H9 (cell line): ENCODE results near the gene PLXNA4. TPM values are rescaled to one million over a fixed set of nuclear protein-coding genes. Genes with fewer than 3 reads are reported as not detected.

ENCODE experiments used
- DNase-seq: peaks from one replicate; pipeline ENCODE4 v3.0.0-alpha.2; 2017
- H2AFZ ChIP-seq: one replicate; pipeline ENCODE4 v1.6.1; 2013; ENCODE audit warnings: mild to moderate bottlenecking, low read length, control low read depth, moderate library complexity
- H2AK5ac ChIP-seq: 2 replicates; pipeline ENCODE4 v1.6.1; 2013; ENCODE audit warnings: low read length, control low read depth, mixed read lengths; ENCODE audit not compliant: insufficient read length
- H2BK120ac ChIP-seq: one replicate; pipeline ENCODE4 v1.6.1; 2013; ENCODE audit warnings: low read depth, mild to moderate bottlenecking, low read length, control low read depth, inconsistent platforms; ENCODE audit not compliant: poor library complexity, severe bottlenecking
- H2BK12ac ChIP-seq: 2 replicates; pipeline ENCODE4 v1.6.1; 2013; ENCODE audit warnings: low read length, control low read depth, mixed read lengths, low read depth; ENCODE audit not compliant: insufficient read length
- H2BK15ac ChIP-seq: 2 replicates; pipeline ENCODE4 v1.6.1; 2013; ENCODE audit warnings: low read depth, low read length, control low read depth
- H2BK20ac ChIP-seq: one replicate; pipeline ENCODE4 v1.6.1; 2013; ENCODE audit warnings: low read depth, mild to moderate bottlenecking, low read length, control low read depth, inconsistent platforms; ENCODE audit not compliant: poor library complexity, severe bottlenecking
- H2BK5ac ChIP-seq: 2 replicates; pipeline ENCODE4 v1.6.1; 2013; ENCODE audit warnings: low read length, control low read depth, mixed read lengths; ENCODE audit not compliant: insufficient read length
- H3K14ac ChIP-seq: 2 replicates; pipeline ENCODE4 v1.6.1; 2013; ENCODE audit warnings: low read length, control low read depth; ENCODE audit not compliant: insufficient read depth
- H3K18ac ChIP-seq: 2 replicates; pipeline ENCODE4 v1.6.1; 2013; ENCODE audit warnings: low read depth, mild to moderate bottlenecking, mixed read lengths, low read length, control low read depth; ENCODE audit not compliant: insufficient read length
- H3K23ac ChIP-seq: 2 replicates; pipeline ENCODE4 v1.6.1; 2013; ENCODE audit warnings: low read length, control low read depth, mixed read lengths, low read depth; ENCODE audit not compliant: insufficient read length
- H3K23me2 ChIP-seq: 2 replicates; pipeline ENCODE4 v1.6.1; 2013; ENCODE audit warnings: low read depth, mild to moderate bottlenecking, mixed read lengths, low read length, control low read depth; ENCODE audit not compliant: insufficient read length, poor library complexity, severe bottlenecking
- H3K27ac ChIP-seq: 2 replicates; pipeline ENCODE4 v1.5.1; 2013; ENCODE audit warnings: low read length, control low read depth, mixed read lengths, low read depth; ENCODE audit not compliant: insufficient read length
- H3K27me3 ChIP-seq: 2 replicates; pipeline ENCODE4 v1.6.1; 2013; ENCODE audit warnings: low read length, control low read depth, inconsistent platforms; ENCODE audit not compliant: insufficient read depth
- H3K4ac ChIP-seq: 2 replicates; pipeline ENCODE4 v1.6.1; 2013; ENCODE audit warnings: low read depth, mild to moderate bottlenecking, control low read depth, inconsistent platforms, low read length, moderate library complexity
- H3K4me1 ChIP-seq: 2 replicates; pipeline ENCODE4 v1.6.1; 2013; ENCODE audit warnings: low read length, control low read depth, inconsistent platforms; ENCODE audit not compliant: insufficient read depth
- H3K4me2 ChIP-seq: 2 replicates; pipeline ENCODE4 v1.6.1; 2013; ENCODE audit warnings: low read length, control low read depth, mixed read lengths; ENCODE audit not compliant: insufficient read length, insufficient read depth
- H3K56ac ChIP-seq: 2 replicates; pipeline ENCODE4 v1.6.1; 2013; ENCODE audit warnings: low read depth, mild to moderate bottlenecking, mixed read lengths, low read length, control low read depth; ENCODE audit not compliant: insufficient read length
- H3K79me1 ChIP-seq: 2 replicates; pipeline ENCODE4 v1.6.1; 2013; ENCODE audit warnings: low read depth, mild to moderate bottlenecking, moderate library complexity, low read length, control low read depth, inconsistent platforms; ENCODE audit not compliant: insufficient read depth, poor library complexity, severe bottlenecking
- H3K79me2 ChIP-seq: 2 replicates; pipeline ENCODE4 v1.6.1; 2013; ENCODE audit warnings: low read length, control low read depth, inconsistent platforms; ENCODE audit not compliant: insufficient read depth
- H3K9ac ChIP-seq: 2 replicates; pipeline ENCODE4 v1.6.1; 2013; ENCODE audit warnings: low read length, control low read depth, mixed read lengths; ENCODE audit not compliant: insufficient read length; ENCODE audit errors: extremely low read depth
- H3K9me3 ChIP-seq: one replicate; pipeline ENCODE4 v1.6.1; 2013; ENCODE audit warnings: low read depth, low read length, inconsistent platforms; ENCODE audit not compliant: control insufficient read depth
- H3T11ph ChIP-seq: one replicate; pipeline ENCODE4 v1.6.1; 2013; ENCODE audit warnings: mild to moderate bottlenecking, low read length, control low read depth, inconsistent platforms
- H4K20me1 ChIP-seq: one replicate; pipeline ENCODE4 v1.6.1; 2013; ENCODE audit not compliant: control insufficient read depth, insufficient read length, insufficient read depth
- H4K5ac ChIP-seq: 2 replicates; pipeline ENCODE4 v1.6.1; 2013; ENCODE audit warnings: low read depth, mild to moderate bottlenecking, mixed read lengths, low read length, control low read depth; ENCODE audit not compliant: insufficient read length
- H4K8ac ChIP-seq: replicated peaks from 2 replicates; pipeline ENCODE4 v1.6.1; 2013; ENCODE audit warnings: low read length, control low read depth, mixed read lengths, low read depth; ENCODE audit not compliant: insufficient read length
- H4K91ac ChIP-seq: 2 replicates; pipeline ENCODE4 v1.6.1; 2013; ENCODE audit warnings: low read depth, mild to moderate bottlenecking, moderate library complexity, mixed read lengths, low read length, control low read depth; ENCODE audit not compliant: insufficient read length
- H3K27ac Mint-ChIP-seq, 3 experiments: 2 replicates in 2 of 3; 3 replicates in 1 of 3; pipeline ENCODE4 v1.8.0; 2020 to 2021; ENCODE audit warnings: mixed read lengths in 3 of 3, mild to moderate bottlenecking in 1 of 3, moderate library complexity in 1 of 3
- H3K27me3 Mint-ChIP-seq: 2 replicates; pipeline ENCODE4 v1.8.0; 2021; ENCODE audit warnings: low read depth, mild to moderate bottlenecking, moderate library complexity, mixed read lengths
- H3K36me3 Mint-ChIP-seq, 3 experiments: 2 replicates in 2 of 3; 3 replicates in 1 of 3; pipeline ENCODE4 v1.8.0; 2020 to 2021; ENCODE audit warnings: low read depth in 3 of 3, mixed read lengths in 3 of 3; ENCODE audit not compliant: insufficient read depth in 1 of 3
- H3K4me1 Mint-ChIP-seq, 2 experiments: 2 replicates each; pipeline ENCODE4 v1.8.0; 2020; ENCODE audit warnings: mixed read lengths in 2 of 2
- H3K4me3 Mint-ChIP-seq, 2 experiments: 2 replicates in 1 of 2; 3 replicates in 1 of 2; pipeline ENCODE4 v1.8.0; 2020 to 2021; ENCODE audit warnings: mild to moderate bottlenecking in 2 of 2, mixed read lengths in 2 of 2, moderate library complexity in 1 of 2
- H3K9me3 Mint-ChIP-seq, 2 experiments: 2 replicates in 1 of 2; 3 replicates in 1 of 2; pipeline ENCODE4 v1.8.0; 2020; ENCODE audit warnings: mild to moderate bottlenecking in 2 of 2, mixed read lengths in 2 of 2, moderate library complexity in 1 of 2
- CTCF ChIP-seq: fragments of 200-600 bp; sonication (generic); conservative IDR thresholded peaks from 3 replicates; pipeline ENCODE4 v1.8.0; 2021; ENCODE audit warnings: antibody characterized with exemption, mild to moderate bottlenecking
- WGBS: extraction: QIAGEN DNeasy Blood & Tissue Kit; methylation state at CpG from one replicate; pipeline ENCODE4 v1.1.7; 2013; ENCODE audit warnings: missing lambda C conversion rate, low lambda C conversion rate, mixed read lengths; ENCODE audit not compliant: insufficient read length; ENCODE audit errors: extremely low coverage; 5-methylcytosine and 5-hydroxymethylcytosine counted together
- total RNA-seq: library from RNA; stranded (reverse); gene quantifications from 2 replicates; pipeline ENCODE4 v1.2.1, GENCODE V29; 2021

Gene PLXNA4
- total RNA-seq, 1 experiment from 2014 or later = 0.35 TPM

- Mint-ChIP-seq H3K4me1 (peaks cover 24 to 36% of the 10 kb centered on the region in 2 experiments), H3K36me3 (no peaks in the 10 kb centered on the region; a peak in 1 of 7 replicates), H3K27me3 (peaks cover 6% of the 10 kb centered on the region), H3K4me3 (no peak overlapping the region), H3K9me3 (no peaks in the 10 kb centered on the region; a peak in 2 of 5 replicates), H3K27ac (no peak overlapping the region)
- Histone ChIP-seq H3K23ac (no peak overlapping the region), H4K20me1 (peaks cover 2% of the 10 kb centered on the region), H3K9ac (no peak overlapping the region), H3K4ac (no peak overlapping the region), H3K79me2 (no peaks in the 10 kb centered on the region), H3K9me3 (no peaks in the 10 kb centered on the region), H4K5ac (no peak overlapping the region), H2BK120ac (no peak overlapping the region), H3K18ac (no peak overlapping the region), H3K27ac (no peak overlapping the region), H2BK20ac (no peak overlapping the region), H3K56ac (no peak overlapping the region), H4K8ac (no peak overlapping the region), H2BK12ac (no peak overlapping the region), H3K23me2 (no peaks in the 10 kb centered on the region), H3K14ac (no peak overlapping the region), H3T11ph (no peak overlapping the region), H3K4me2 (no peak overlapping the region), H2BK15ac (no peak overlapping the region), H2AFZ (no peak overlapping the region), H3K79me1 (no peaks in the 10 kb centered on the region), H2AK5ac (no peak overlapping the region), H3K27me3 (no peaks in the 10 kb centered on the region), H3K4me1 (peaks cover 4% of the 10 kb centered on the region; the same call in 1 of the 2 replicates), H4K91ac (no peak overlapping the region), H2BK5ac (no peak overlapping the region)
- TF ChIP-seq CTCF = no peak
- DNase-seq = no peak
- WGBS = no CpG with 5 or more reads among the region's 14 CpGs
Measured at GRCh38 chr7:132210821-132211220, 365.4 kb downstream of the PLXNA4 start.
